Caco-2 (cell line): ENCODE data around the gene COLEC11. TPM values are rescaled to one million over a fixed set of nuclear protein-coding genes. Genes with fewer than 3 reads are reported as not detected.

Experiments
- BruUV-seq: library from RNA; stranded (reverse); fragments of 400-500 nt; replicated peaks from 2 replicates; lab custom pipeline; 2021; lab: Mats Ljungman, UMichigan
- CTCF ChIA-PET: fragments of 300-600 bp; sonication (Branson Sonifier 250); formaldehyde crosslinking; loops from one replicate; lab custom pipeline; 2022; ENCODE audit warnings: antibody characterized with exemption; lab: Charles Lee
- POLR2A ChIA-PET: fragments of 300-600 bp; sonication (Branson Sonifier 250); formaldehyde crosslinking; loops from one replicate; lab custom pipeline; 2022; ENCODE audit warnings: antibody characterized with exemption; lab: Charles Lee
- DNase-seq, 2 experiments: peaks; one replicate each; pipeline versions ENCODE4 v3.0.0 to v3.0.0-alpha.2; 2020 to 2022
- H3K27me3 ChIP-seq: replicated peaks from 2 replicates; pipeline ENCODE4 v1.6.0; 2011; ENCODE audit warnings: low read length; ENCODE audit not compliant: control insufficient read depth, insufficient read depth
- H3K36me3 ChIP-seq: 2 replicates; pipeline ENCODE4 v1.5.1; 2011; ENCODE audit warnings: low read length; ENCODE audit not compliant: control insufficient read depth, insufficient read depth
- H3K4me1 ChIP-seq: fragments of 250-450 bp; sonication (Bioruptor Pico); 2 replicates; pipeline ENCODE4 v1.5.1; 2020; ENCODE audit warnings: mild to moderate bottlenecking
- H3K4me3 ChIP-seq: 2 replicates; pipeline ENCODE4 v1.5.1; 2011; ENCODE audit warnings: low read depth, mild to moderate bottlenecking, control low read depth, low read length
- H3K9me3 ChIP-seq: fragments of 250-450 bp; sonication (Bioruptor Pico); 2 replicates; pipeline ENCODE4 v1.5.1; 2020; ENCODE audit warnings: mild to moderate bottlenecking, moderate library complexity
- H3K27ac Mint-ChIP-seq: one replicate; pipeline ENCODE4 v1.8.0; 2022; ENCODE audit warnings: mixed read lengths; ENCODE audit not compliant: unreplicated experiment
- H3K27me3 Mint-ChIP-seq: one replicate; pipeline ENCODE4 v1.8.0; 2022; ENCODE audit warnings: mixed read lengths; ENCODE audit not compliant: insufficient read depth, unreplicated experiment
- H3K36me3 Mint-ChIP-seq: one replicate; pipeline ENCODE4 v1.8.0; 2022; ENCODE audit warnings: mild to moderate bottlenecking, mixed read lengths; ENCODE audit not compliant: insufficient read depth, unreplicated experiment
- H3K4me1 Mint-ChIP-seq: one replicate; pipeline ENCODE4 v1.8.0; 2022; ENCODE audit warnings: low read depth, mixed read lengths; ENCODE audit not compliant: unreplicated experiment
- H3K4me3 Mint-ChIP-seq: one replicate; pipeline ENCODE4 v1.8.0; 2022; ENCODE audit warnings: mild to moderate bottlenecking, moderate library complexity, mixed read lengths; ENCODE audit not compliant: unreplicated experiment
- H3K9me3 Mint-ChIP-seq: one replicate; pipeline ENCODE4 v1.8.0; 2022; ENCODE audit warnings: mixed read lengths; ENCODE audit not compliant: unreplicated experiment
- CTCF ChIP-seq, 2 experiments: fragments of 200-600 bp in 1 of 2; IDR thresholded peaks; 1 replicate in 1 of 2; 2 replicates in 1 of 2; pipeline versions ENCODE4 v1.5.1 to v1.8.0; 2011 to 2022; ENCODE audit warnings: antibody characterized with exemption in 1 of 2, control low read depth in 1 of 2, inconsistent platforms in 1 of 2, low read depth in 1 of 2, low read length in 1 of 2, mild to moderate bottlenecking in 1 of 2, moderate library complexity in 1 of 2; ENCODE audit not compliant: insufficient read depth in 1 of 2, severe bottlenecking in 1 of 2, unreplicated experiment in 1 of 2
- intact Hi-C: fragments of 100-400 bp; cut with micrococcal nuclease; formaldehyde crosslinking; loops from one replicate; pipeline ENCODE4 v1.10.0; 2022; ENCODE audit not compliant: unreplicated experiment
- total RNA-seq: library from RNA; stranded (reverse); gene quantifications from 2 replicates; pipeline ENCODE4 v1.2.3, GENCODE V29; 2022

The COLEC11 gene
- total RNA-seq, 1 experiment from 2014 or later, result not detected

- no peak for TF ChIP-seq CTCF (IDR thresholded peaks at IDR 0.05; ENCODE audit: insufficient read depth in 1 of 2, low read depth in 1 of 2, low read length in 1 of 2, severe bottlenecking in 1 of 2, unreplicated experiment in 1 of 2)
- BruUV-seq, result no TSS peak
- Histone ChIP-seq H3K9me3 (0 out of 2 replicates have a peak, but pooled peaks cover 6% of the 10 kb centered on the region), H3K4me3 (no peak overlapping the region), H3K4me1 (no peaks in the 10 kb centered on the region), H3K36me3 (no peaks in the 10 kb centered on the region), H3K27me3 (no peaks in the 10 kb centered on the region; the same call in 1 of the 2 replicates)
- Mint-ChIP-seq H3K9me3 (peaks cover 32% of the 10 kb centered on the region), H3K4me1 (peaks cover 14% of the 10 kb centered on the region), H3K27me3 (peaks cover 2% of the 10 kb centered on the region), H3K27ac (peak overlapping the region; percentile 10), H3K36me3 (no peaks in the 10 kb centered on the region), H3K4me3 (no peak overlapping the region)
- POLR2A ChIA-PET, result interaction anchor here (0.7 kb wide), 1 partner anchor 42 kb away, joined by 3 read pairs; no protein-coding TSS in a partner anchor
- CTCF ChIA-PET, result no interaction called here
- DNase-seq, result no peak
- intact Hi-C loops, result loop anchor here (1.0 kb wide), 1 partner anchor 25 kb away; no protein-coding TSS in a partner anchor
These were observed 25.9 kb downstream of the COLEC11 start for GRCh38 chr2:3620834-3621233.

GRCh38 chr2:3622967-3623366 lies 28.1 kb downstream of the COLEC11 start:
- no peak overlapping the region for H3K27ac Mint-ChIP-seq
- TF ChIP-seq CTCF (IDR thresholded peaks at IDR 0.05; ENCODE audit: insufficient read depth in 1 of 2, low read depth in 1 of 2, low read length in 1 of 2, severe bottlenecking in 1 of 2, unreplicated experiment in 1 of 2), result no peak
- H3K4me1 Mint-ChIP-seq, result peaks cover 14% of the 10 kb centered on the region
- intact Hi-C loops, result no loop called here
- H3K4me3 ChIP-seq, result no peak overlapping the region
- H3K9me3 Mint-ChIP-seq, result peaks cover 32% of the 10 kb centered on the region
- no peak for DNase-seq
- H3K36me3 Mint-ChIP-seq, result no peaks in the 10 kb centered on the region
- 0 out of 2 replicates have a peak, but pooled peaks cover 6% of the 10 kb centered on the region for H3K9me3 ChIP-seq
- H3K36me3 ChIP-seq, result no peaks in the 10 kb centered on the region
- H3K27me3 Mint-ChIP-seq, result peaks cover 2% of the 10 kb centered on the region
- no peaks in the 10 kb centered on the region for H3K4me1 ChIP-seq
- H3K4me3 Mint-ChIP-seq, result no peak overlapping the region
- no TSS peak for BruUV-seq
- ChIA-PET CTCF (no interaction called here), POLR2A (no interaction called here)
- no peaks in the 10 kb centered on the region; the same call in 1 of the 2 replicates for H3K27me3 ChIP-seq

- DNase-seq, result peak in 1 of 2 experiments; percentile 12
- Histone ChIP-seq H3K27me3 (no peaks in the 10 kb centered on the region; the same call in 1 of the 2 replicates), H3K4me1 (no peaks in the 10 kb centered on the region), H3K4me3 (no peak overlapping the region), H3K36me3 (no peaks in the 10 kb centered on the region), H3K9me3 (0 out of 2 replicates have a peak, but pooled peaks cover 6% of the 10 kb centered on the region)
- Mint-ChIP-seq H3K4me1 (peaks cover 14% of the 10 kb centered on the region), H3K36me3 (no peaks in the 10 kb centered on the region), H3K27me3 (peaks cover 2% of the 10 kb centered on the region), H3K9me3 (peaks cover 23% of the 10 kb centered on the region), H3K4me3 (no peak overlapping the region), H3K27ac (no peak overlapping the region)
- intact Hi-C loops, result no loop called here
- BruUV-seq, result no TSS peak
- CTCF ChIA-PET, result no interaction called here
- TF ChIP-seq CTCF (IDR thresholded peaks at IDR 0.05; ENCODE audit: insufficient read depth in 1 of 2, low read depth in 1 of 2, low read length in 1 of 2, severe bottlenecking in 1 of 2, unreplicated experiment in 1 of 2), result no peak
- POLR2A ChIA-PET, result no interaction called here
These were observed 29.3 kb downstream of the COLEC11 start for GRCh38 chr2:3624059-3624794.
